CD14-positive monocyte (primary cell): ENCODE data around the gene GLB1L2. TPM values are rescaled to one million over a fixed set of nuclear protein-coding genes. Genes with fewer than 3 reads are reported as not detected.

Experiments used
- DNase-seq, 3 donors: peaks; one replicate each; pipeline ENCODE4 v3.0.0-alpha.2; 2011 to 2022
- H2AFZ ChIP-seq: 2 replicates; pipeline ENCODE4 v1.6.0; 2012; ENCODE audit warnings: mild to moderate bottlenecking, low read depth, low read length, inconsistent platforms; ENCODE audit not compliant: insufficient read depth, poor library complexity, severe bottlenecking
- H3K27ac ChIP-seq, 2 donors: 1 replicate in 1 of 2; 2 replicates in 1 of 2; pipeline ENCODE4 v1.5.1; 2012 to 2013; ENCODE audit warnings: low read length in 2 of 2, control low read depth in 1 of 2, inconsistent platforms in 1 of 2, low read depth in 1 of 2, mild to moderate bottlenecking in 1 of 2
- H3K27me3 ChIP-seq, 2 donors: one replicate each; pipeline versions ENCODE4 v1.6.0 to v1.6.1; 2011 to 2013; ENCODE audit warnings: low read length in 2 of 2; ENCODE audit not compliant: control insufficient read depth in 2 of 2, insufficient read depth in 2 of 2
- H3K36me3 ChIP-seq, 2 donors: replicated peaks in 1 of 2; 1 replicate in 1 of 2; 2 replicates in 1 of 2; pipeline versions ENCODE4 v1.5.1 to v1.6.1; 2012 to 2013; ENCODE audit warnings: low read length in 2 of 2, control low read depth in 1 of 2, inconsistent platforms in 1 of 2, mild to moderate bottlenecking in 1 of 2; ENCODE audit not compliant: insufficient read depth in 2 of 2, control insufficient read depth in 1 of 2
- H3K4me1 ChIP-seq, 2 donors: 1 replicate in 1 of 2; 2 replicates in 1 of 2; pipeline versions ENCODE4 v1.5.1 to v1.6.1; 2012 to 2013; ENCODE audit warnings: low read length in 2 of 2, control low read depth in 1 of 2, inconsistent platforms in 1 of 2, mild to moderate bottlenecking in 1 of 2, moderate library complexity in 1 of 2; ENCODE audit not compliant: insufficient read depth in 2 of 2, control insufficient read depth in 1 of 2
- H3K4me2 ChIP-seq: replicated peaks from 2 replicates; pipeline ENCODE3; 2012; ENCODE audit warnings: low read length, moderate library complexity, mild to moderate bottlenecking; ENCODE audit not compliant: poor library complexity, severe bottlenecking; ENCODE audit errors: extremely low read depth
- H3K4me3 ChIP-seq, 3 experiments: fragments of 200-600 bp in 1 of 3; sonication (generic) in 1 of 3; replicated peaks in 1 of 3; 1 replicate in 2 of 3; 2 replicates in 1 of 3; pipeline ENCODE4 v1.5.1; 2011 to 2013; ENCODE audit warnings: low read length in 3 of 3, mild to moderate bottlenecking in 3 of 3, control low read depth in 2 of 3, low read depth in 2 of 3, inconsistent platforms in 1 of 3, moderate library complexity in 1 of 3
- H3K79me2 ChIP-seq: 2 replicates; pipeline ENCODE4 v1.6.0; 2012; ENCODE audit warnings: mild to moderate bottlenecking, control low read depth, inconsistent platforms, low read length, moderate library complexity; ENCODE audit not compliant: insufficient read depth
- H3K9ac ChIP-seq: 2 replicates; pipeline ENCODE4 v1.6.0; 2017; ENCODE audit warnings: low read length, mild to moderate bottlenecking; ENCODE audit not compliant: insufficient read depth, poor library complexity, severe bottlenecking
- H3K9me3 ChIP-seq, 2 donors: replicated peaks in 1 of 2; 1 replicate in 1 of 2; 2 replicates in 1 of 2; pipeline versions ENCODE4 v1.5.1 to v1.6.1; 2012 to 2013; ENCODE audit warnings: low read length in 2 of 2, control low read depth in 1 of 2; ENCODE audit not compliant: control insufficient read depth in 1 of 2, insufficient read depth in 1 of 2
- H4K20me1 ChIP-seq: 2 replicates; pipeline ENCODE4 v1.6.0; 2012; ENCODE audit warnings: mild to moderate bottlenecking, low read length, control low read depth, moderate library complexity; ENCODE audit not compliant: insufficient read depth
- H3K27ac Mint-ChIP-seq, 7 donors: one replicate each; pipeline ENCODE4 v1.8.0; 2020; ENCODE audit warnings: mild to moderate bottlenecking in 7 of 7, mixed read lengths in 7 of 7, moderate library complexity in 6 of 7, inconsistent platforms in 2 of 7
- H3K27me3 Mint-ChIP-seq, 3 donors: one replicate each; pipeline ENCODE4 v1.8.0; 2021 to 2022; ENCODE audit warnings: low read depth in 3 of 3, mild to moderate bottlenecking in 3 of 3, mixed read lengths in 3 of 3, moderate library complexity in 3 of 3, inconsistent platforms in 1 of 3
- H3K36me3 Mint-ChIP-seq, 2 donors: one replicate each; pipeline ENCODE4 v1.8.0; 2020; ENCODE audit warnings: mixed read lengths in 2 of 2, inconsistent platforms in 1 of 2, mild to moderate bottlenecking in 1 of 2
- H3K4me1 Mint-ChIP-seq: one replicate; pipeline ENCODE4 v1.8.0; 2020; ENCODE audit warnings: mild to moderate bottlenecking, mixed read lengths
- H3K4me3 Mint-ChIP-seq, 2 donors: one replicate each; pipeline ENCODE4 v1.8.0; 2020; ENCODE audit warnings: mild to moderate bottlenecking in 2 of 2, mixed read lengths in 2 of 2, moderate library complexity in 1 of 2
- H3K9me3 Mint-ChIP-seq, 7 donors: one replicate each; pipeline ENCODE4 v1.8.0; 2020 to 2022; ENCODE audit warnings: mixed read lengths in 7 of 7, mild to moderate bottlenecking in 6 of 7, moderate library complexity in 6 of 7, inconsistent platforms in 2 of 7
- CTCF ChIP-seq: fragments of 200-600 bp; IDR thresholded peaks from one replicate; pipeline ENCODE4 v1.8.0; 2022; ENCODE audit warnings: antibody characterized with exemption, mild to moderate bottlenecking
- WGBS: methylation state at CpG from one replicate; pipeline ENCODE4 v1.1.5; 2013; ENCODE audit warnings: missing lambda C conversion rate; ENCODE audit not compliant: insufficient coverage; 5-methylcytosine and 5-hydroxymethylcytosine counted together
- intact Hi-C, 2 donors: fragments of 100-400 bp; cut with micrococcal nuclease; formaldehyde crosslinking; loops; one replicate each; pipeline versions ENCODE4 v1.15.0 to v1.15.1; 2023
- polyA plus RNA-seq, 3 donors: library from polyadenylated mRNA; depleted of rRNA in 1 of 3; unstranded in 2 of 3; stranded (reverse) in 1 of 3; fragments of 300-500 nt in 2 of 3; fragments of >200 nt in 1 of 3; fragmentation: Illumina TruSeq in 2 of 3; gene quantifications; 1 replicate in 2 of 3; 2 replicates in 1 of 3; pipeline ENCODE4 v1.2.3, GENCODE V29; 2012 to 2021

GLB1L2 gene
- polyA plus RNA-seq, 3 donors: not detected

GRCh38 chr11:134416726-134417125 is 84.9 kb downstream of the GLB1L2 start:
- H3K4me3 Mint-ChIP-seq: no peak overlapping the region
- H3K36me3 ChIP-seq: no peaks in the 10 kb centered on the region
- peaks cover 34 to 43% (median 37%) of the 10 kb centered on the region in 3 donors for H3K27me3 Mint-ChIP-seq
- no peak overlapping the region for H3K4me2 ChIP-seq
- peaks cover 0 to 6% (median 0%) of the 10 kb centered on the region in 7 donors for H3K9me3 Mint-ChIP-seq
- H3K4me1 Mint-ChIP-seq: no peaks in the 10 kb centered on the region
- H3K27me3 ChIP-seq: peaks cover 24 to 35% of the 10 kb centered on the region in 2 donors
- H3K36me3 Mint-ChIP-seq: no peaks in the 10 kb centered on the region
- no peak for TF ChIP-seq CTCF
- H3K27ac ChIP-seq: no peak overlapping the region
- H3K4me1 ChIP-seq: no peaks in the 10 kb centered on the region
- WGBS: 84% methylated on average over 8 of the region's 10 CpGs
- H3K27ac Mint-ChIP-seq: no peak overlapping the region
- no peak overlapping the region for H3K4me3 ChIP-seq
- H2AFZ ChIP-seq: no peak overlapping the region
- intact Hi-C loops: no loop called here
- peaks cover 0 to 11% of the 10 kb centered on the region in 2 donors for H3K9me3 ChIP-seq
- no peak overlapping the region for H3K9ac ChIP-seq
- no peaks in the 10 kb centered on the region for H3K79me2 ChIP-seq
- DNase-seq: no peak
- H4K20me1 ChIP-seq: no peaks in the 10 kb centered on the region

- no peaks in the 10 kb centered on the region for H3K36me3 Mint-ChIP-seq
- WGBS: 77% methylated on average over 9 of the region's 14 CpGs
Observed at GRCh38 chr11:134417871-134418840, 86.4 kb downstream of the GLB1L2 start.

More at GRCh38 chr11:134417871-134418840, 86.4 kb downstream of the GLB1L2 start:
- Histone ChIP-seq H3K36me3 (no peaks in the 10 kb centered on the region), H4K20me1 (no peaks in the 10 kb centered on the region), H3K27ac (no peak overlapping the region), H3K4me2 (no peak overlapping the region), H3K9ac (no peak overlapping the region), H3K4me3 (no peak overlapping the region), H3K4me1 (no peaks in the 10 kb centered on the region), H3K27me3 (peaks cover 17 to 28% of the 10 kb centered on the region in 2 donors), H3K79me2 (no peaks in the 10 kb centered on the region), H2AFZ (no peak overlapping the region), H3K9me3 (peaks cover 0 to 9% of the 10 kb centered on the region in 2 donors)
- intact Hi-C loops: no loop called here
- H3K4me3 Mint-ChIP-seq: no peak overlapping the region
- peaks cover 0 to 3% (median 0%) of the 10 kb centered on the region in 7 donors for H3K9me3 Mint-ChIP-seq
- no peaks in the 10 kb centered on the region for H3K4me1 Mint-ChIP-seq
- no peak for DNase-seq
- H3K27me3 Mint-ChIP-seq: peaks cover 30 to 37% (median 33%) of the 10 kb centered on the region in 3 donors
- H3K27ac Mint-ChIP-seq: peak overlapping the region in 1 of 7 donors; percentile 36
- no peak for TF ChIP-seq CTCF
